GM23248 (cell line): Measurements from ENCODE around the gene C2CD4D.

Experiments
- EZH2 ChIP-seq: fragments of 200-600 bp; sonication (generic); IDR thresholded peaks from 2 replicates; pipeline ENCODE4 v1.6.1; 2018; ENCODE audit warnings: antibody characterized with exemption, mild to moderate bottlenecking; ENCODE audit not compliant: insufficient read depth, poor library complexity, severe bottlenecking
- EZH2phosphoT487 ChIP-seq: fragments of 200-600 bp; sonication (generic); IDR thresholded peaks from 2 replicates; pipeline ENCODE4 v1.6.1; 2018; ENCODE audit warnings: antibody characterized with exemption, moderate library complexity, mild to moderate bottlenecking, low read depth; ENCODE audit not compliant: insufficient read depth

DNA sequence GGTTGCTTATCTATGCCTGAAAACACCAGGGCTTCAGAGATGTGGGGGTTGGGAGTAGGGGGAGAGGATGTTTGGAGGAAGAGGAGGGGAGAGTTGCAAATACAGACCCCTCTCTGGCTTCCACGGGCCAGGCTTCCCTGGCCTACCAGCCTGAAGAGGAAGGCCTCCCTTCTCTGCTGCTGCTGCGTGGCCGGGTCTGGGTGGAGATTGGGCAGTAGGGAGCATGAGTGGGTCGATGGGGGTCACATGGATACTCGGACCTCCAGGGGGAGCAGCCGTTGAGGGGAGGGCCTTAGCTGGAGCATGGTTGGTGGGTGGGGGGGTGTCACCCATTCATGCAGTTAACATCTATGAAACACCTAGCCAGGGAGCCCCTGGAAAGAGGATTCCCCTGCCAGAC, 9.6 kb downstream of the C2CD4D start:
- TF ChIP-seq EZH2 (no peak), EZH2phosphoT487 (no peak)
